Smooth muscle cell of the brain vasculature (primary cell): ENCODE data around the gene BACE1.
"Not testable (repeated sequence)": the region's sequence is repeated elsewhere in the genome, so short reads cannot be mapped to it uniquely, and the experiment has no call there.

ENCODE experiments used
- DNase-seq: peaks from one replicate; pipeline ENCODE4 v3.0.0-alpha.2; 2012; ENCODE audit warnings: low read depth, low spot score

Gene BACE1

GRCh38 chr11:117316197-117316961, at the start of gene BACE1:
BACE1 (minus strand) TSS chr11:117316256; CDS start chr11:117315795, 461 bp downstream.
- peak; percentile 63 for DNase-seq

- DNase-seq: no peak
These were observed 45.4 kb upstream of the BACE1 start for GRCh38 chr11:117361432-117361831.

GRCh38 chr11:117356126-117356890, 40.3 kb upstream of the BACE1 start:
- DNase-seq: no peak

GRCh38 chr11:117354550-117354949, 38.5 kb upstream of the BACE1 start:
- no peak for DNase-seq

GRCh38 chr11:117345039-117345438, 29.0 kb upstream of the BACE1 start:
- no peak for DNase-seq

GRCh38 chr11:117337076-117337475, 21.0 kb upstream of the BACE1 start:
- DNase-seq: no peak

GRCh38 chr11:117335399-117335798, 19.3 kb upstream of the BACE1 start:
- no peak for DNase-seq

- no peak for DNase-seq
These were observed 18.8 kb upstream of the BACE1 start for GRCh38 chr11:117334896-117335295.

- DNase-seq: no peak
These were observed 17.9 kb upstream of the BACE1 start for GRCh38 chr11:117333917-117334316.

- no peak for DNase-seq
These were observed 16.8 kb upstream of the BACE1 start for GRCh38 chr11:117332843-117333242.

GRCh38 chr11:117328375-117329010, 12.4 kb upstream of the BACE1 start:
- no peak for DNase-seq

- peak; percentile 88 for DNase-seq
These were observed 11.7 kb upstream of the BACE1 start, which contains the start of gene CEP164 for GRCh38 chr11:117327567-117328374. CEP164 (plus strand) TSS chr11:117327854; CDS start chr11:117338587, 10,733 bp downstream.

- DNase-seq: not testable (repeated sequence)
These were observed 11.2 kb upstream of the BACE1 start for GRCh38 chr11:117327255-117327566.

- no peak for DNase-seq
These were observed 3.3 kb upstream of the BACE1 start for GRCh38 chr11:117319214-117319840.

- no peak for DNase-seq
These were observed 2.7 kb upstream of the BACE1 start for GRCh38 chr11:117318738-117319137.

GRCh38 chr11:117315285-117316196, 515 bp downstream of the BACE1 start:
- DNase-seq: no peak

- no peak for DNase-seq
These were observed 1.2 kb downstream of the BACE1 start for GRCh38 chr11:117314840-117315239.

GRCh38 chr11:117313828-117314768, 2.0 kb downstream of the BACE1 start:
- DNase-seq: no peak

GRCh38 chr11:117313091-117313490, 3.0 kb downstream of the BACE1 start:
- DNase-seq: no peak
